SU-DHL-6 (cell line): Measurements from ENCODE around the gene C12orf60.

Experiments
- H2AFZ ChIP-seq: fragments of 200-600 bp; sonication (generic); 2 replicates; pipeline ENCODE4 v1.6.1; 2014; ENCODE audit warnings: low read depth, mild to moderate bottlenecking, moderate library complexity, mixed read lengths, antibody characterized with exemption, low read length; ENCODE audit not compliant: severe bottlenecking
- H3F3A ChIP-seq: fragments of 200-600 bp; shearing (Covaris generic); 2 replicates; pipeline ENCODE4 v1.6.0; 2016; ENCODE audit warnings: antibody characterized with exemption, mild to moderate bottlenecking; ENCODE audit not compliant: insufficient read depth
- H3K27ac ChIP-seq: fragments of 200-600 bp; sonication (generic); 2 replicates; pipeline ENCODE4 v1.5.1; 2016; ENCODE audit warnings: low read depth, mild to moderate bottlenecking, low read length, moderate library complexity, mixed read lengths
- H3K27me3 ChIP-seq: fragments of 200-600 bp; sonication (generic), shearing (Covaris generic); 2 replicates; pipeline ENCODE4 v1.6.0; 2014; ENCODE audit warnings: mild to moderate bottlenecking, low read length
- H3K36me3 ChIP-seq: fragments of 200-600 bp; sonication (generic); 2 replicates; pipeline ENCODE4 v1.6.1; 2014; ENCODE audit warnings: mild to moderate bottlenecking, low read length, mixed read lengths
- H3K4me2 ChIP-seq: fragments of 300-600, 200-600 bp; shearing (Covaris generic), sonication (generic); 2 replicates; pipeline ENCODE4 v1.6.0; 2014; ENCODE audit warnings: low read length, low read depth, mild to moderate bottlenecking; ENCODE audit not compliant: poor library complexity, severe bottlenecking
- H3K4me3 ChIP-seq: fragments of 200-600 bp; sonication (generic); 2 replicates; pipeline ENCODE4 v1.5.1; 2014; ENCODE audit warnings: antibody characterized with exemption, low read length, mild to moderate bottlenecking, mixed read lengths; ENCODE audit not compliant: insufficient read depth, poor library complexity, severe bottlenecking
- H3K79me2 ChIP-seq: fragments of 200-600 bp; sonication (generic); 2 replicates; pipeline ENCODE4 v1.6.1; 2014; ENCODE audit warnings: mild to moderate bottlenecking, low read length, moderate library complexity; ENCODE audit not compliant: insufficient read depth
- H3K9ac ChIP-seq: fragments of 200-600 bp; sonication (generic); 2 replicates; pipeline ENCODE4 v1.7.0; 2014; ENCODE audit warnings: mild to moderate bottlenecking, low read length
- H3K9me2 ChIP-seq: fragments of 200-600 bp; sonication (generic); replicated peaks from 2 replicates; pipeline ENCODE4 v1.6.1; 2014; ENCODE audit warnings: low read length; ENCODE audit not compliant: insufficient read depth
- H3K9me3 ChIP-seq: fragments of 200-600 bp; sonication (generic); 2 replicates; pipeline ENCODE4 v1.6.1; 2014; ENCODE audit warnings: low read length, mixed read lengths; ENCODE audit not compliant: insufficient read depth
- H4K20me1 ChIP-seq: fragments of 200-600 bp; sonication (generic); 2 replicates; pipeline ENCODE4 v1.6.1; 2014; ENCODE audit warnings: low read depth, mild to moderate bottlenecking, antibody characterized with exemption, low read length, moderate library complexity, mixed read lengths
- CTCF ChIP-seq: fragments of 200-600 bp; sonication (generic); IDR thresholded peaks from one replicate; pipeline ENCODE4 v1.5.1; 2017; ENCODE audit warnings: antibody characterized with exemption, mild to moderate bottlenecking, low read length, moderate library complexity; ENCODE audit not compliant: insufficient read depth, poor library complexity, severe bottlenecking
- EZH2phosphoT487 ChIP-seq: fragments of 200-600 bp; sonication (generic), shearing (Covaris generic); conservative IDR thresholded peaks from 2 replicates; pipeline ENCODE4 v1.6.1; 2018; ENCODE audit warnings: mild to moderate bottlenecking, antibody characterized with exemption, low read length, moderate library complexity, mixed read lengths

C12orf60 gene

GRCh38 chr12:14846876-14847580 lies 43.6 kb downstream of the C12orf60 start:
- Histone ChIP-seq H3F3A (no peaks in the 10 kb centered on the region), H3K9me2 (no peaks in the 10 kb centered on the region), H3K36me3 (no peaks in the 10 kb centered on the region), H3K27ac (no peak overlapping the region), H3K4me3 (no peak overlapping the region), H3K4me2 (no peak overlapping the region), H3K9me3 (no peaks in the 10 kb centered on the region), H4K20me1 (no peaks in the 10 kb centered on the region), H3K9ac (no peak overlapping the region), H3K27me3 (no peaks in the 10 kb centered on the region), H3K79me2 (no peaks in the 10 kb centered on the region), H2AFZ (no peak overlapping the region)
- TF ChIP-seq EZH2phosphoT487 (no peak), CTCF (no peak)

GRCh38 chr12:14849661-14850060 lies 46.2 kb downstream of the C12orf60 start:
- TF ChIP-seq EZH2phosphoT487 = no peak
- TF ChIP-seq CTCF = no peak
- Histone ChIP-seq H3K4me3 (no peak overlapping the region), H3K36me3 (no peaks in the 10 kb centered on the region), H2AFZ (no peak overlapping the region), H3K9ac (no peak overlapping the region), H3K27ac (no peak overlapping the region), H4K20me1 (no peaks in the 10 kb centered on the region), H3F3A (no peaks in the 10 kb centered on the region), H3K79me2 (no peaks in the 10 kb centered on the region), H3K27me3 (no peaks in the 10 kb centered on the region), H3K4me2 (no peak overlapping the region), H3K9me3 (no peaks in the 10 kb centered on the region), H3K9me2 (no peaks in the 10 kb centered on the region)

- Histone ChIP-seq H2AFZ (no peak overlapping the region), H3K9me2 (no peaks in the 10 kb centered on the region), H3K9ac (no peak overlapping the region), H3K4me2 (no peak overlapping the region), H3K79me2 (no peaks in the 10 kb centered on the region), H4K20me1 (no peaks in the 10 kb centered on the region), H3K27me3 (no peaks in the 10 kb centered on the region), H3K36me3 (no peaks in the 10 kb centered on the region), H3F3A (no peaks in the 10 kb centered on the region), H3K27ac (no peak overlapping the region), H3K4me3 (no peak overlapping the region), H3K9me3 (no peaks in the 10 kb centered on the region)
- TF ChIP-seq CTCF (no peak), EZH2phosphoT487 (no peak)
Measured at GRCh38 chr12:14850929-14851663, 47.6 kb downstream of the C12orf60 start.
